ENCODE results near the gene POLD1. TPM values are rescaled to one million over a fixed set of nuclear protein-coding genes. Genes with fewer than 3 reads are reported as not detected.
"Not testable (repeated sequence)": the region's sequence is repeated elsewhere in the genome, so short reads cannot be mapped to it uniquely, and the experiment has no call there.

POLD1 gene
- total and polyA plus RNA-seq, 2 donors: 13.0 to 18.4 TPM

DNA sequence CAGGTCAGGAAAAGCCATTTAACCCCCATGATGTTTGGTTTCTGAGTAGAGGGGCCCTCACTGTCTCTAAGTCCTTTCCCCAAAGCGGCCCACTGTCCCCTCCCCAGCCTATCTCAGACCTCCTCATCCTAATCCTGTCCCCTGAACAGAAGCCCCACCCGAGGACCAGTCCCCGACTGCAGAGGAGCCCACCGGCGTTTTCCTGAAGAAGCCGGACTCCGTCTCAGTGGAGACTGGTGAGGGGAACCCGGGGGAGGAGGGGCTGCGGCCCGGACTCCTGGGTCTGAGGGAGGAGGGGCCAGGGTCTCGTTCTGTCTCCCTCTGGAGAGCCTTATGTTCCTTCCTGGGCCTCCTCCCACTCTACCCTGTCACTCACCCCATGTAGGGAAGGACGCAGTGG is 51.5 kb downstream of the POLD1 start:
- no peak overlapping the region for H3K27ac ChIP-seq (ENCODE audit: low read depth)
- no peak overlapping the region for H3K4me3 ChIP-seq (ENCODE audit: low read depth, low read length)
- 70% methylated on average over 12 of the region's 12 CpGs for WGBS

DNA sequence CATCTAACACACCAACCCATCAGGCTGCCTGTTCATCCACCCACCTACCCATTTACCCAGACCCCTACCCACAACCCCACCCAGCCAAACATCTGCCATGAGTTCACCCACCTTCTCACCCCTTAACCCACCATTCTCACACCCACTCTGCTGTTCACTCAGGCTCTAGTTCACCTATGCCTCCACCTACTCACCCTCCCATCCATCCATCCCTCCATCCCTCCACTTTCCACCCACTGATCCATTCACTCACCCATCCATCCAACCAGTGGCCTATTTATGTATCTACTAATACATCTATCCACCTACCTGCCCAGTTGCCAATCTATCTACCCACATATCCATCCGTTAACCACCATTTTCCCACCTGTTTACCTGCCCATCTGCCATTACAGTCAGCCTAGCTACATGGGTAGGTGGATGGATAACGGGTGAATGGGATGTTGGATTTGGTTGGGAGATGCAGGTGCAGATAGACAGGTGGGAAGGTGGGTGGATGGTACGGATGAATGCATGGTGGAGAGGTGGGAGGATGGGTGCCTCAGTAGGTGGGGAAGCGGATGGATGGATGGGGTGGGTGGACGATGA is 53.8 kb downstream of the POLD1 start:
- Histone ChIP-seq H3K4me3 (ENCODE audit: low read depth, low read length) (no peak overlapping the region), H3K36me3 (ENCODE audit: insufficient read depth) (no peaks in the 10 kb centered on the region), H3K27ac (ENCODE audit: low read depth) (no peak overlapping the region), H3K4me1 (ENCODE audit: insufficient read depth) (no peaks in the 10 kb centered on the region)
- 91% methylated on average over 5 of the region's 5 CpGs for WGBS
- no peak for DNase-seq (ENCODE audit: extremely low spot score)

More for the DNA sequence above, 51.5 kb downstream of the POLD1 start:
- Histone ChIP-seq H3K36me3 (ENCODE audit: insufficient read depth) (no peaks in the 10 kb centered on the region), H3K4me1 (ENCODE audit: insufficient read depth) (no peaks in the 10 kb centered on the region)
- no peak for DNase-seq (ENCODE audit: extremely low spot score)

DNA sequence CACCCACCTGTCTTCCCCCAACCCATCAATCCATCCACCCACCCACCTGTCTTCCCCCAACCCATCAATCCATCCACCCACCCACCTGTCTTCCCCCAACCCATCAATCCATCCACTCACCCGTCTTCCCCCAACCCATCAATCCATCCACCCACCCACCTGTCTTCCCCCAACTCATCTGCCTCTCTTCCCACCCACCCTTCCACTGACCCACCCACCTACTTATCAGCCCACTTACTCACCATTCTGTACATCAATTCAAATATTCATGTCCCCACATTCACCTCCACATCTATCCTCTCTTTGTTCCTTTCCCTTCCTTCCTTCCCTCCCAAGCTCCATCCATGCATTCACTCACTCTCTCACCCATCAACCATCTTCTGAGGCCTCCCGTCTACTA is 55.0 kb downstream of the POLD1 start:
- DNase-seq (ENCODE audit: extremely low spot score); H3K4me3 ChIP-seq (ENCODE audit: low read depth, low read length); H3K36me3 ChIP-seq (ENCODE audit: insufficient read depth); H3K4me1 ChIP-seq (ENCODE audit: insufficient read depth); H3K27ac ChIP-seq (ENCODE audit: low read depth): not testable (repeated sequence)
- WGBS: 77% methylated on average over 2 of the region's 2 CpGs

DNA sequence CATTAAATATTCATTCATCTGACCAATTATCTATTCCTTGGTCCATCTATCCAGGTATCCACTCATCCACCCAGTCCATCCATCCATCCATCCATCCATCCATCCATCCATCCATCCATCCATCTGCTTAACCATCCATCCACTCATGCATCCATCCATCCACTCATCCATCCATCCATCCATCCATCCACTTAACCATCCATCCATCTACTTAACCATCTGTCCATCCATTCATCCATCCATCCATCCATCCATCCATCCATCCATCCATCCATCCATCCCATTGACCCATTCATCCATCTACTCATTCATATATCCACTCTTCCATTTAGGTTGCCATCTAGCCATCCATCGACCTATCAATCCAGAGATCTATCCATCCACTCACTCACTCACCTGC is 59.9 kb downstream of the POLD1 start:
- DNase-seq (ENCODE audit: extremely low spot score): no peak
- WGBS: 64% methylated on average over 1 of the region's 1 CpG
- Histone ChIP-seq H3K4me1 (ENCODE audit: insufficient read depth) (no peaks in the 10 kb centered on the region), H3K27ac (ENCODE audit: low read depth) (no peak overlapping the region), H3K36me3 (ENCODE audit: insufficient read depth) (no peaks in the 10 kb centered on the region), H3K4me3 (ENCODE audit: low read depth, low read length) (no peak overlapping the region)

DNA sequence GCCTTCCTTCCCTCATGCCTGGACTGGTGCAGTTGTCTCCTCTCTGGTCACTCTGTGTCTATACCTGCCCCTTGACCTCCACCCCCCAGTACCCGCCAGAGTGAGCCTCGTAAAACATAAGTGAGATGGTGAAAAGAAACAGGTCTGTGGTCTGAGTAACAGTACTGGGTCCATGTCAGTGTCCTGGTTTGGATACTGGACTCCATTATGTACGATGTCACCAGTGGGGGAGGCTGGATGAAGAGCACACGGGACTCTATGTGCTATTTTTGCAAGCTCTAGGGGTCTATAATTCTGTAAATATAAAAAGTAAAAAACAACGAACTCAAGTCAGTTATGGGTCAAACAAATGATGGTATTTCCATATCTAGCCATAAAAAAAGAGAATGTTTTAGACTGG is 62.9 kb downstream of the POLD1 start:
- no peaks in the 10 kb centered on the region for H3K36me3 ChIP-seq (ENCODE audit: insufficient read depth)
- H3K4me1 ChIP-seq (ENCODE audit: insufficient read depth): no peaks in the 10 kb centered on the region
- WGBS: 71% methylated on average over 5 of the region's 5 CpGs
- no peak for DNase-seq (ENCODE audit: extremely low spot score)
- no peak overlapping the region for H3K4me3 ChIP-seq (ENCODE audit: low read depth, low read length)
- no peak overlapping the region for H3K27ac ChIP-seq (ENCODE audit: low read depth)

DNA sequence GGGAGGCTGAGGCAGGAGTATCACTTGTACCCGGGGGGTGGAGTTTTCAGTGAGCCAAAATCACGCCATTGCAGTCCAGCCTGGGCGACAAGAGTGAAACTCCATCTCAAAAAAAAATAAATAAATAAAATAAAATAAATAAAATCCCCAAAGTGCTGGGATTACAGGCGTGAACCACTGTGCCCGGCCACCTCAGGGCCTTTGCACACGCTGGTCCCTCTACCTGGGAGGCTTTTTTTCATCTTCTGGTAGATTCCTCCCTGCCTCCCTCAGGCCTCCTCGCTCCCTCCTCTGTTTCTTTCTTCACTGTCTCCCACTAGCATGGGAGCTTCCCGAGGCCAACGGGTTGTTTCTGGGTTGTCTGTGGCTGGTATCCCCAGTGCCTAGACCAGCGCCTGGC is 63.6 kb downstream of the POLD1 start:
- H3K4me3 ChIP-seq (ENCODE audit: low read depth, low read length): no peak overlapping the region
- WGBS: 95% methylated on average over 10 of the region's 10 CpGs

DNA sequence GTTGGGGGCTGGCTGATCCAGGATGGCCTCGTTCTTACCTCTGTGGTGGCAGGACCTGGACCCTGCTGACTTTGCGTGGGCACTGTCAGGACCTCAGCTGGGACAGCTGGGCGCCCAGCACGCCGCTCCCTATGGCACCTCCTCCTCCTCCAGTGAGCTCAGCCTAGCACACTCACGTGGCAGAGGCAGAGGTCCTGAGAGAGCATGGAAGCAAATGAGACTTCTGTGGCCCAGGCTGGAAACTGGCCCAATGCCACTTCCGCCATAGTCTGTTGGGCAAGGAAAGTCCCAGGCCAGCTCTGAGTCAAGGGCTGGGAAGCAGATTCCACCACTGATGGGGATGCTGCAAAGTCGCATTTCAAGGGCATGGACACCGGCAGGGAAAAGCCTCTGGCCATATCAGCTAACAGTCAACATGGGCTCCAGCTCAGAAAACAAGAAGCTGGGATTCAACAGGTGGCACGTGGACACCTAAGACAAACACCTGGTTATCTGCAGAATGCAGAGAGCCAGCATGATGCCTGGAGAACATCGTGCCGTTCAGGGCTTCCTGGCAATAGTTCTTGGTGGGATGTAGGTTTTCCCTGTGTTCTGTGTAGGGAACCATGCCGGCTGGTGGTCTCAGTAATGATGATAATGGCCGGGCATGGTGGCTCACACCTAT is 65.2 kb downstream of the POLD1 start:
- H3K27ac ChIP-seq (ENCODE audit: low read depth): no peak overlapping the region
- no peak overlapping the region for H3K4me3 ChIP-seq (ENCODE audit: low read depth, low read length)
- H3K4me1 ChIP-seq (ENCODE audit: insufficient read depth): no peaks in the 10 kb centered on the region
- 80% methylated on average over 14 of the region's 14 CpGs for WGBS
- no peaks in the 10 kb centered on the region for H3K36me3 ChIP-seq (ENCODE audit: insufficient read depth)
- DNase-seq (ENCODE audit: extremely low spot score): no peak

More for the DNA sequence above, 63.6 kb downstream of the POLD1 start:
- Histone ChIP-seq H3K36me3 (ENCODE audit: insufficient read depth) (no peaks in the 10 kb centered on the region), H3K27ac (ENCODE audit: low read depth) (no peak overlapping the region), H3K4me1 (ENCODE audit: insufficient read depth) (no peaks in the 10 kb centered on the region)
- DNase-seq (ENCODE audit: extremely low spot score): no peak

DNA sequence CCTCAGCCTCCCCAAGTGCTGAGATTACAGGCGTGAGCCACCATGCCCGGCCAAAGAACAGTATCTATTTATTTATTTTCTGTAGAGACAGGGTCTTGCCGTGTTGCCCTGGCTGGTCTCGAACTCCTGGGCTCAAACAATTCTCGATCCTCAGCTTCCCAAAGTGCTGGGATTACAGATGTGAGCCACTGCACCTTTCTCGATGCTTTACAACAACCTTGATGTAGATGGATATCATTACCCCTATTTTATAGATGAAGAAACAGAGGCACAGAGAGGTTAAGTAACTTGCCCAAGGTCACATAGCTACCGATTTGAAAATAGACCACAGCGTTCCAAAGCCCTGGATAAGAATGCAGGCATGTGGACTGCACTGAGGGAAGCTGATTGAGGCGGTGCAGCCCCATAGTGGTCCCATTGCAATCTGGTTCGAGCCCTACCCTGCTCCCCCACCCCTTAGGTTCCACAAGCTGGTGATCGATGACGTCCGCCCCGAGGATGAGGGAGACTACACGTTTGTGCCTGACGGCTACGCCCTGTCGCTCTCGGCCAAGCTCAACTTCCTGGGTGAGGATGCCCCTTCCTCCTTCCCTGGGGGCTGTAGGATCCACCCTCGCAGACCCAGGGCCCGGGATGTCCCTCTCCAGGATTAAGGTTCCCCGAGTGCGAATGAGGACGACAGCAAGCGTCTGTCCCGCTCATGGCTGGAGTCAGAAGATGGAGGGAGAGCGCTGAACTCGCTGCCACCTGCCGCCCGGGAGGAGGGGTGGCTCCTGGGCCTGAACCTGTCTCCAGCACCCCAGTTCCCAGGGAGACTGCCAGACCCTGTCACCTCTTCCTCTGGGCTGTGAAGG is 66.4 kb downstream of the POLD1 start:
- Histone ChIP-seq H3K4me3 (ENCODE audit: low read depth, low read length) (no peak overlapping the region), H3K27ac (ENCODE audit: low read depth) (no peak overlapping the region), H3K4me1 (ENCODE audit: insufficient read depth) (no peaks in the 10 kb centered on the region), H3K36me3 (ENCODE audit: insufficient read depth) (no peaks in the 10 kb centered on the region)
- 56% methylated on average over 30 of the region's 30 CpGs for WGBS
- no peak for DNase-seq (ENCODE audit: extremely low spot score)

DNA sequence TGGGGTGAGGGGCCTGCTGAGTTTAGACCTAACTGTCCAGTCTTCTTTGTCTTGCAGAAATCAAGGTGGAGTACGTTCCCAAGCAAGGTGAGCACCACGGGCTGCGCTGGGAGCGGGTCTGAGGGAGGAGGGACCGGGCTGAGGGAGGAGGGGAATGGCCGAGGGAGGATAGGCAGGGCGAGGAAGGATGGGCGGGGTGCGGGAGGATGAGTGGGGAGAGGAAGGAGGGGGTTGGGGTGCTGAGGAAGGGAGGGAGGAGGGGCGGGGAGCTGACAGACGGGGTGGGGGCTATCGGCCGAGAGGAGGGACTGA is 67.0 kb downstream of the POLD1 start:
- no peak for DNase-seq (ENCODE audit: extremely low spot score)
- WGBS: 39% methylated on average over 13 of the region's 13 CpGs

DNA sequence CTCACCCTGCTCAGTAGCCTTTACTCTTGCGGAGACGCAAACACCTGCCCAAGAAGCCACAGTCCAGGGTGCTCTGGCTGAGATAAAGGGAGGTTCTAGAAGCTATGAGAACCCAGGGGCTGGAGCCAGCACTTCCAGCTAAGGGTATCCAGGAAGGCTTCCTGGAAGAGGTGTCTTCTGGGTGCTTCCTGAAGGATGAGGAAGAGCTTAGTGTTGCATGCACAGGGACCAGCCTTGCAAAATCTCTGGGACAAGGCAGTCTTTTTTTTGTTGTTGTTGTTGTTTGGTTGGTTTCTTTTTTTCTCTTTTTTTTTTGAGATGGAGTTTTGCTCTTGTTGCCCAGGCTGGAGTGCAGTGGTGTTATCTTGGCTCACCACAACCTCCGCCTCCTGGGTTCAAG is 69.1 kb downstream of the POLD1 start:
- no peak for DNase-seq (ENCODE audit: extremely low spot score)
- no peak overlapping the region for H3K27ac ChIP-seq (ENCODE audit: low read depth)
- H3K4me1 ChIP-seq (ENCODE audit: insufficient read depth): no peaks in the 10 kb centered on the region
- H3K36me3 ChIP-seq (ENCODE audit: insufficient read depth): no peaks in the 10 kb centered on the region
- WGBS: 96% methylated on average over 3 of the region's 3 CpGs
- H3K4me3 ChIP-seq (ENCODE audit: low read depth, low read length): no peak overlapping the region

More for the DNA sequence above, 67.0 kb downstream of the POLD1 start:
- Histone ChIP-seq H3K4me3 (ENCODE audit: low read depth, low read length) (no peak overlapping the region), H3K27ac (ENCODE audit: low read depth) (no peak overlapping the region), H3K4me1 (ENCODE audit: insufficient read depth) (no peaks in the 10 kb centered on the region), H3K36me3 (ENCODE audit: insufficient read depth) (no peaks in the 10 kb centered on the region)

DNA sequence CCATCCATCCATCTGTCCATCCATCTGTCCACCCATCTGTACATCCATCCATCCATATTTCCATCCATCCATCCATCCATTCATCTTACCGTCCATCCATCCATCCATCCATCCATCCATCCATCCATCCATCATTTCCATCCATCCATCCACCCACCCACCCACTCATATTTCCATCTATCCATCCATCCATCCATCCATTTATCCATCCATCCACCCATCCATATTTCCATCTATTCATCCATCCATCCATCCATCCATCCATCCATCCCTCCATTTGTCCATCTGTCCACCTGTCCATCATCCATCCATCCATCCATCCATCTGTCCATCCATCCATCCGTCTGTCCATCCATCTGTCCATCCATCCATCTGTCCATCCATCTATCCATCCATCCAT is 71.8 kb downstream of the POLD1 start:
- DNase-seq (ENCODE audit: extremely low spot score): no peak
- no peak overlapping the region for H3K27ac ChIP-seq (ENCODE audit: low read depth)
- WGBS: 84% methylated on average over 2 of the region's 2 CpGs
- H3K4me3 ChIP-seq (ENCODE audit: low read depth, low read length): no peak overlapping the region
- no peaks in the 10 kb centered on the region for H3K36me3 ChIP-seq (ENCODE audit: insufficient read depth)
- no peaks in the 10 kb centered on the region for H3K4me1 ChIP-seq (ENCODE audit: insufficient read depth)

DNA sequence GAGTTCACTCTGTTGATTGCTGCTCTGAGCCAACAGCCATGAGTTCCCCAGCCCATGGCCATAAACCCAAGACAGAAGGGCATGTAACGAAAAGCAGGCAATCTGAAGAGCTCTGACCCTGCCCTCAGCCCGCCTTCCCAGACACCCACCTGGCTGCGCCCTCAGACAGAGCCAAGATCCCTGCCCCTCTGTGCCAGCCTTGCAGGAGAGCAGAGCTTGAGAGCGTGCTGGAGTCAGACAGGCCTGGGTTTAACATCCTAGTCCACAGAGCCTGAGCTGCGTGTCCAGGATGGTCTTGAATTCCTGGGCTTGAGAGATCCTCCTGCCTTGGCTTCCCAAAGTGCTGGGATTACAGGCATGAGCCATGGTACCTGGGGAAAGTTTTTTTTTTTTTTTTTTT is 73.2 kb downstream of the POLD1 start:
- no peaks in the 10 kb centered on the region for H3K4me1 ChIP-seq (ENCODE audit: insufficient read depth)
- H3K36me3 ChIP-seq (ENCODE audit: insufficient read depth): no peaks in the 10 kb centered on the region
- DNase-seq (ENCODE audit: extremely low spot score): no peak
- H3K27ac ChIP-seq (ENCODE audit: low read depth): no peak overlapping the region
- WGBS: 79% methylated on average over 5 of the region's 5 CpGs
- H3K4me3 ChIP-seq (ENCODE audit: low read depth, low read length): no peak overlapping the region

DNA sequence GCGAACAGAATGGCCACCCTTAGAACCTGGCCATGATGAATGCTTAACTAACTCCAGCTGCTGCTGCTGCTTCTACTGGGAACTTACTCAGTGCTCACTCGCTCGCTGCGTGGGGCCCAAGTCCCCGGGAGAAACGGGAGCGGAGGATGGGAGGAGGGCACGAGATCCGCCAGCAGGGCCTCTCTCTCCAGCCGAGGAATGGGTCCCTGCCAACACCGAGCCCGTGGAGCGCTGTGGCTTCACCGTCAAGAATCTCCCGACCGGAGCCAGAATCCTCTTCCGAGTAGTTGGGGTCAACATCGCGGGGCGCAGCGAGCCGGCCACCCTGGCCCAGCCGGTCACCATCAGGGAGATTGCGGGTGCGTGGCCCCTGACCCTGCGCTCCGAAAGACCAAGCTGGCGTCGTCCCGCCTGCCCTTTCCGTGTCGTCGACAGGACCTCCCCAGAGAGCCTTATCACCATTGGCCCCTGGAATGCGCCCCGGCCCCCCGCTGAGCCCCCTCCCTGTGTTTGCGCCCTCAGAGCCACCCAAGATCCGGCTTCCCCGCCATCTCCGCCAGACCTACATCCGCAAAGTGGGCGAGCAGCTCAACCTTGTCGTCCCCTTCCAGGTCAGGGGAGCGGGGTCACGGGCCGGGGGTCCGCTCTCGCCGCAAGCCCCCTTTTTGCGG is 74.4 kb downstream of the POLD1 start:
- WGBS: 30% methylated on average over 50 of the region's 50 CpGs
- no peak for DNase-seq (ENCODE audit: extremely low spot score)
- H3K36me3 ChIP-seq (ENCODE audit: insufficient read depth): no peaks in the 10 kb centered on the region
- no peak overlapping the region for H3K4me3 ChIP-seq (ENCODE audit: low read depth, low read length)
- no peak overlapping the region for H3K27ac ChIP-seq (ENCODE audit: low read depth)
- no peaks in the 10 kb centered on the region for H3K4me1 ChIP-seq (ENCODE audit: insufficient read depth)

DNA sequence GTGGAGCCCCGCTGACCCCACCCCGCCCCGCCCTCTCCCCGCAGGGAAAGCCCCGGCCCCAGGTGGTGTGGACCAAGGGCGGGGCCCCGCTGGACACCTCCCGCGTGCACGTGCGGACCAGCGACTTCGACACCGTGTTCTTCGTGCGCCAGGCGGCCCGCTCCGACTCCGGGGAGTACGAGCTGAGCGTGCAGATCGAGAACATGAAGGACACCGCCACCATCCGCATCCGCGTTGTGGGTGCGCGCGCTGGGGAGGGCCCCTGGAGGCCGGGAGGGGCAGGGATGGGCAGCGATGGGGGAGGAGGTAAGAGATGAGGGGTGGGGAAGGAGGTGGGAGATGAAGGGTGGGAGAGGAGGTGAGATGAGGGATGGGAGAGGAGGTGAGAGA is 74.9 kb downstream of the POLD1 start:
- Histone ChIP-seq H3K4me3 (ENCODE audit: low read depth, low read length) (no peak overlapping the region), H3K4me1 (ENCODE audit: insufficient read depth) (no peaks in the 10 kb centered on the region), H3K36me3 (ENCODE audit: insufficient read depth) (no peaks in the 10 kb centered on the region), H3K27ac (ENCODE audit: low read depth) (no peak overlapping the region)
- 55% methylated on average over 32 of the region's 32 CpGs for WGBS
- DNase-seq (ENCODE audit: extremely low spot score): no peak
